Activated CD4-positive, CD25-positive, alpha-beta regulatory T cell treated with anti-CD3 and anti-CD28 coated beads, Interleukin-2, amount 50 U/mL, for 16 hours (primary cell): ENCODE data around the gene TRIM24.

ENCODE experiments used
- DNase-seq: peaks from one replicate; pipeline ENCODE4 v3.0.0-alpha.2; 2020; ENCODE audit warnings: low read depth, low spot score

The TRIM24 gene

DNA sequence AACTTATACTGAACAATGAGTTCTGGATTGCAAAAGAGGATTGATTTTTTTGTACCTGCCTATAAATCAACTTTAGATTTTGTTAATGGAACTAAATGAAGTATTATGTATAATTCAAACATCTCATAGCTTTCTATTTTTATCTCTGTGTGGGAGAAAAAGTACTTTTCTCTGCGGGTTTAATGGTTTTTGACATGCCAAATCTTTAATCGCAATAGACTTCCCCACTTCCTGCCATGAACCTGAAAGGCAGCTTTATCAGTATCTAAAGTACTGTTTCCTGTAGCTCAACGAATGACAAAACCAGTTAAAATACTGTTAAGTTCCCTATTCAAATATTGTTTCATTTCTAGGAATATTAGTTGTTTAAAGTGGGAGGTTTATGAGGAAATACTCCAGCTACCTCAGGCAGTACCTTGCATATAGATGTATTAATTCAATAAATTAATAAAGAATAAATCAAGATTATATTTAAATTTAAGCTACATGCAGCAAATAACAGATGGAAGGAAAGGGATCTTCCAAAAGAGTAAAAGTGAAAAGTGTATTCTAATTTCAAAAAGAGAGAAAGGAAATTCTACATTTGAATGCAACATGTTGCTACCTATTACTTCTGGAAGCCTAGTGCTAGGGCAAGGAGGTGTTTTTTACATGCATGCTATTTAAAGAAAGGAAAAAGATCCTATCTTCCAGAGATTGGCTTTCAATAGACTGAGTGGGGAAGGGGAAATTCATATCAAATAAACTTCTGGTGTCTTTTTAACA, 165.2 kb downstream of the TRIM24 start:
- no peak for DNase-seq

DNA sequence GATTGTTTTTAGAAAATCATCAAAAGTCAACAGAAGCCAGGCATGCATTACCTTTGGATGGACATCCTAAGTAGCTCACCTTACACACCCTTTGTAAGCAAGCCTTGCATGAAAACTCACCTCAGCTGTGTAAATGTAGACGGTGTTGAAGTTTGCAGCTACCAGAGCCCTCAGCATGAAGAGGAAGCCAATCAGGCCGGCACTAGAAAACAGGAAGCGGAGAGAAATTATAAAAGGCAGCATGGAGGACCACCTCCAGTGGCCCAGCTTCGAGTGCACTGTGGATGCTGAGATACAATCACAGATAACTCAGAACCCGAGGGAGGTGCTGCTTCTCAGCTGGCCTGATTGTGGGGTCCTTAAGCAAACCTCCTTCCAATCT, 165.8 kb downstream of the TRIM24 start:
- DNase-seq: no peak

DNA sequence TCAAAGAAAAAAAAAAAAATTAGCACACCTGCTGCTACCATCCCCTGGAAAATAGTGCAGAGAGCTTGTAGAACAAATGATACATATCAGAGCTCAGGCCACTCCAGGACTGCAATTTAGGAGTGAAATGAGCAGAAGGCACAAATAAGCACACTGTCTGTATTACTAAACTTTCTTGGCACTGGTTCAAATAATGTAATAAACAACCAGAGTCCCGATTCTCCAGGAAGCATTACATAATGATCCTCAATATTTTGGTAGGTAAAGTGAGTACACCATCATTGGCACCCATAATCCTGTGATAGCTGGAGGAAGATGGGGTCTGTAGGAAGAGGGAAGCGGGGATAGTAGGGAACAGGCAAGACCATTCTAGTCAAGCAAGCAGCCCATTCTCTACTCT, 166.8 kb downstream of the TRIM24 start:
- DNase-seq: no peak

DNA sequence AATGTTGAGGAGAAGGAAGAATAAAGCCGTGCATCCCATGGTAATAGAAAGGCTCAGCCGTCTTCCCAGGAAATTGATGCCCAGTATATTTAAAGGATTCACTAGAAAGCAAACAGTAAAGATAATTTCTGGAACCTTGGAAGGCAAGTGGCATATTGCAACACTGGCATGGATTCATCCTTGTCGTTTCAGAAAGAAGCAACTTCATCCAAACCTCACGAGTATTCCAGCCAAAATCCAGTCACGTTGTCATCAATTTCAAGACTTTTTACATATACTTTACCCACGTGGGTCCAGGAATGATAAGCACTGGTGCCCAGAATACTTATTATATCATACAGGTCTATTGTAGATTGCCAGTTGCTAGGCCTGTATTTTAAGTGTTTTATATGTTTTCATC, 167.3 kb downstream of the TRIM24 start:
- DNase-seq: no peak

DNA sequence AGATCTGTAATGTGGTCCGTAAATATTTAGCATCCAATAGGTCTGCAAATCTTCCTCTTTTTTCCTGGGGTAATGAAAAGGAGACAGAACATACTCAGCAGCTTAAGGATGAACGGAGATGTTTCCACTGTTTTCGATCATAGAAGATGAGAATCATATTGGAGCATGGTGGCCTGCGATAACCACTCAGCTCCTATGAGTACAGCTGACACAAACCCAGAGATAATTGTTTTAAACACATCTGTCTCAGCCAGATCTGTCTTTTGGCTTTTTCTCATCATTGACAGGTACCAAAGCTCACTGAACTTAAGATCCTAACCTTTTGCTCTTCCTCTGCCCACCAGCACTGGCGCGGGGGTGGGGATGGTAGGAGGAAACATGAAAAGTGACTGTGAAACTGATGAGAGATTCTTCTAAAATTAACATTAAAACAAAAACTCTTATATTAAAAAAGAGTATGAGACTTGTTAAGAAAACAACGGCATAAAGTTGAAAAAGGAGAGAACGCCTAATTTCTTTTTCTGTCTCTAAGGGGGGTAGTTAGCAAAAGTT, 170.1 kb downstream of the TRIM24 start:
- no peak for DNase-seq

DNA sequence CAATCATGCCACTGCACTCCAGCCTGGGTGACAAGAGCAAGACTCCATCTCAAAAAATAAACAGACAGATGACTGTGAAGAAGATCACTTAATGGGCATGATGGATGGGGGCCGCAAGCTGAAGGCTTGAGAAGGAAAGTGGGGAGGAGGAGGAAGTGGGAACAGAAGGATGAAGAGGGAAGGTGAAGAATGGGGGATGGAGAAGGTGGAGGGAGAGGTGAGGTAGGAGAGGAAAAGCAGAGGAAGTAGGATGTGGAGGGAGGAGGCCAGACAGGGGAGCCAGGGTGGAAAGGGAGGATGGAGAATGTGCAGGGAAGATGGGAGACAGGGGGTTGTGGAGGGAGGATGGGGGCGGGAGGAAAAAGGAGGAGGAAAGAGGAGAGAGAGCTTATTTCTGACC, 172.3 kb downstream of the TRIM24 start:
- DNase-seq: no peak

DNA sequence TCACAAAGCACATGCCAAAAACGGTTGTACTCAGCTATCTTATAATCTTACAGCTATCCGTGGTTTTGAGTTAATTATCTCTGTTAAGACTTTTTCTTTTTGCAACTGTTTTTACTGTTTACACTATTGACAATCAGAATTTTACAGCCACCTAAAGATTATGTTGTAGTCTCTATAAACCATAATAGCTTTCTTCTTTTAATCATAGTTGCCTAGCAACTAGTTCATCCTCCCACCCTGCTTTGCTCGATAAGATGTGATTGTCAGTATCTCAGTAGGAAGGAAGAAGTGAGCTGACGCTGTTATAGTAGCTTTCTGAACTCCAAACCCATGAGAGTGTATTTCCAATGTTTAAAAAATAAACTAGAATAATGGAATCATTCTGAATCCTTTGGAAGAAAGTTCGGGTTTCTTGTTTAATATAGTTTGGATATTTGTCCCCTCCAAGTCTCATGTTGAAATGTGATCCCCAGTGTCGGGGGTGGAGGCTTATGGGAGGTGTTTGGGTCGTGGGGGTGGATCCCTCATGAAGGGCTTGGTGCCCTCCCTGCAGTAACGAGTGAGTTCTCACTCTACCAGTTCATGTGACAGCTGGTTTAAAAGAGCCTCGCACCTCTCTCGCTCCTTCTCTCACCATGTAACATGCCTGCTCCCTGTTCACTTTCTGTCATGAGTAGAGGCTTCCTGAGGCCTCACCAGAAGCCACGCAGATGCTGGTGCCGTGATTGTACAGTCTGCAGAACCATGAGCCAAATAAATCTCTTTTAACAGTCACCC, 173.0 kb downstream of the TRIM24 start:
- no peak for DNase-seq
